Caco-2 (cell line): ENCODE results near the gene AP3S2. TPM values are rescaled to one million over a fixed set of nuclear protein-coding genes. Genes with fewer than 3 reads are reported as not detected.

Source experiments
- BruUV-seq: library from RNA; stranded (reverse); fragments of 400-500 nt; replicated peaks from 2 replicates; lab custom pipeline; 2021; lab: Mats Ljungman, UMichigan
- CTCF ChIA-PET: fragments of 300-600 bp; sonication (Branson Sonifier 250); formaldehyde crosslinking; loops from one replicate; lab custom pipeline; 2022; ENCODE audit warnings: antibody characterized with exemption; lab: Charles Lee
- POLR2A ChIA-PET: fragments of 300-600 bp; sonication (Branson Sonifier 250); formaldehyde crosslinking; loops from one replicate; lab custom pipeline; 2022; ENCODE audit warnings: antibody characterized with exemption; lab: Charles Lee
- DNase-seq, 2 experiments: peaks; one replicate each; pipeline versions ENCODE4 v3.0.0 to v3.0.0-alpha.2; 2020 to 2022
- H3K27me3 ChIP-seq: replicated peaks from 2 replicates; pipeline ENCODE4 v1.6.0; 2011; ENCODE audit warnings: low read length; ENCODE audit not compliant: control insufficient read depth, insufficient read depth
- H3K36me3 ChIP-seq: 2 replicates; pipeline ENCODE4 v1.5.1; 2011; ENCODE audit warnings: low read length; ENCODE audit not compliant: control insufficient read depth, insufficient read depth
- H3K4me1 ChIP-seq: fragments of 250-450 bp; sonication (Bioruptor Pico); 2 replicates; pipeline ENCODE4 v1.5.1; 2020; ENCODE audit warnings: mild to moderate bottlenecking
- H3K4me3 ChIP-seq: 2 replicates; pipeline ENCODE4 v1.5.1; 2011; ENCODE audit warnings: low read depth, mild to moderate bottlenecking, control low read depth, low read length
- H3K9me3 ChIP-seq: fragments of 250-450 bp; sonication (Bioruptor Pico); 2 replicates; pipeline ENCODE4 v1.5.1; 2020; ENCODE audit warnings: mild to moderate bottlenecking, moderate library complexity
- H3K27ac Mint-ChIP-seq: one replicate; pipeline ENCODE4 v1.8.0; 2022; ENCODE audit warnings: mixed read lengths; ENCODE audit not compliant: unreplicated experiment
- H3K27me3 Mint-ChIP-seq: one replicate; pipeline ENCODE4 v1.8.0; 2022; ENCODE audit warnings: mixed read lengths; ENCODE audit not compliant: insufficient read depth, unreplicated experiment
- H3K36me3 Mint-ChIP-seq: one replicate; pipeline ENCODE4 v1.8.0; 2022; ENCODE audit warnings: mild to moderate bottlenecking, mixed read lengths; ENCODE audit not compliant: insufficient read depth, unreplicated experiment
- H3K4me1 Mint-ChIP-seq: one replicate; pipeline ENCODE4 v1.8.0; 2022; ENCODE audit warnings: low read depth, mixed read lengths; ENCODE audit not compliant: unreplicated experiment
- H3K4me3 Mint-ChIP-seq: one replicate; pipeline ENCODE4 v1.8.0; 2022; ENCODE audit warnings: mild to moderate bottlenecking, moderate library complexity, mixed read lengths; ENCODE audit not compliant: unreplicated experiment
- H3K9me3 Mint-ChIP-seq: one replicate; pipeline ENCODE4 v1.8.0; 2022; ENCODE audit warnings: mixed read lengths; ENCODE audit not compliant: unreplicated experiment
- intact Hi-C: fragments of 100-400 bp; cut with micrococcal nuclease; formaldehyde crosslinking; loops from one replicate; pipeline ENCODE4 v1.10.0; 2022; ENCODE audit not compliant: unreplicated experiment
- total RNA-seq: library from RNA; stranded (reverse); gene quantifications from 2 replicates; pipeline ENCODE4 v1.2.3, GENCODE V29; 2022
- TF ChIP-seq, protein P1 (sequence below), 2 experiments: fragments of 200-600 bp in 1 of 2; IDR thresholded peaks; 1 replicate in 1 of 2; 2 replicates in 1 of 2; pipeline versions ENCODE4 v1.5.1 to v1.8.0; 2011 to 2022; ENCODE audit warnings: antibody characterized with exemption in 1 of 2, control low read depth in 1 of 2, inconsistent platforms in 1 of 2, low read depth in 1 of 2, low read length in 1 of 2, mild to moderate bottlenecking in 1 of 2, moderate library complexity in 1 of 2; ENCODE audit not compliant: insufficient read depth in 1 of 2, severe bottlenecking in 1 of 2, unreplicated experiment in 1 of 2

The AP3S2 gene
- total RNA-seq, 1 experiment from 2014 or later, result 28.1 TPM

DNA sequence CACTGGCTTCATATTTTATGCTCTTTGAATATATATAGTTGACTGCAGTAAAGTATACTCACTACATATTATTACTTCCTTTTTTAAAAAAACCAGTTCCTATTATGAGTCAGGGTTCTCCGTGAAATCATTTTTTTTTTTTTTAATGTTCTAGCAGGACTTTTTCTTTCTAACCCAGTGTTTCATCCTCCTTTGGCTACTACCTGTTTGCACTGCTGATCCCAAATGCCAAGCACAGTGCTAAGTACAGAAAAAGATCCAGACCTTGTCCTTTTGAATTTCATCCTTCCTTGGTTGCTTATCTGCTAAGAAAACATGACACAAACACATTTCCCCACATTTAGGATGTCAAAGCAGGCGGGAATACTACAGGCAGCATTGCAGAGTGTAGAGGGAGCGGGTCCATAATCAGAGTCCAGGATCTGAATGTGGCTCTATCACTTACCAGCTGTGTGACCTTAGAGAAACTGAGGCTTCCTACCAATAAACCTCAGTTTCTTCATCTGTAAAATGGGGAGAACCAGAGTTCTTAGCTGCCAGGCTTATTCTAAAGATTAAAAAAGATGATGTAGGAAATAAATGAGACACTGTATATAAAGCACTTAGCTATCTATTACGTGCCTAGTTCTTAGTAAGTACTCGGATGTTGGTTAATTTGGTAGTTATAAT is 42.0 kb downstream of the AP3S2 start:
- intact Hi-C loops, result no loop called here
- H3K4me1 Mint-ChIP-seq, result peaks cover 15% of the 10 kb centered on the region
- no peak overlapping the region for H3K4me3 ChIP-seq
- no peaks in the 10 kb centered on the region for H3K9me3 Mint-ChIP-seq
- no peaks in the 10 kb centered on the region for H3K27me3 Mint-ChIP-seq
- ChIA-PET POLR2A (no interaction called here), CTCF (interaction anchor here (0.6 kb wide), 1 partner anchor 10 kb away, joined by 3 read pairs; no protein-coding TSS in a partner anchor)
- no peaks in the 10 kb centered on the region for H3K36me3 ChIP-seq
- BruUV-seq, result TSS peak; percentile 20
- no peak for DNase-seq
- H3K27ac Mint-ChIP-seq, result no peak overlapping the region
- H3K4me3 Mint-ChIP-seq, result no peak overlapping the region
- H3K36me3 Mint-ChIP-seq, result peaks cover 24% of the 10 kb centered on the region
- H3K27me3 ChIP-seq, result no peaks in the 10 kb centered on the region
- peaks cover 25% of the 10 kb centered on the region for H3K4me1 ChIP-seq
- TF ChIP-seq, protein P1, sequence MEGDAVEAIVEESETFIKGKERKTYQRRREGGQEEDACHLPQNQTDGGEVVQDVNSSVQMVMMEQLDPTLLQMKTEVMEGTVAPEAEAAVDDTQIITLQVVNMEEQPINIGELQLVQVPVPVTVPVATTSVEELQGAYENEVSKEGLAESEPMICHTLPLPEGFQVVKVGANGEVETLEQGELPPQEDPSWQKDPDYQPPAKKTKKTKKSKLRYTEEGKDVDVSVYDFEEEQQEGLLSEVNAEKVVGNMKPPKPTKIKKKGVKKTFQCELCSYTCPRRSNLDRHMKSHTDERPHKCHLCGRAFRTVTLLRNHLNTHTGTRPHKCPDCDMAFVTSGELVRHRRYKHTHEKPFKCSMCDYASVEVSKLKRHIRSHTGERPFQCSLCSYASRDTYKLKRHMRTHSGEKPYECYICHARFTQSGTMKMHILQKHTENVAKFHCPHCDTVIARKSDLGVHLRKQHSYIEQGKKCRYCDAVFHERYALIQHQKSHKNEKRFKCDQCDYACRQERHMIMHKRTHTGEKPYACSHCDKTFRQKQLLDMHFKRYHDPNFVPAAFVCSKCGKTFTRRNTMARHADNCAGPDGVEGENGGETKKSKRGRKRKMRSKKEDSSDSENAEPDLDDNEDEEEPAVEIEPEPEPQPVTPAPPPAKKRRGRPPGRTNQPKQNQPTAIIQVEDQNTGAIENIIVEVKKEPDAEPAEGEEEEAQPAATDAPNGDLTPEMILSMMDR (IDR thresholded peaks at IDR 0.05; ENCODE audit: insufficient read depth in 1 of 2, low read depth in 1 of 2, low read length in 1 of 2, severe bottlenecking in 1 of 2, unreplicated experiment in 1 of 2), result no peak
- no peaks in the 10 kb centered on the region for H3K9me3 ChIP-seq

DNA sequence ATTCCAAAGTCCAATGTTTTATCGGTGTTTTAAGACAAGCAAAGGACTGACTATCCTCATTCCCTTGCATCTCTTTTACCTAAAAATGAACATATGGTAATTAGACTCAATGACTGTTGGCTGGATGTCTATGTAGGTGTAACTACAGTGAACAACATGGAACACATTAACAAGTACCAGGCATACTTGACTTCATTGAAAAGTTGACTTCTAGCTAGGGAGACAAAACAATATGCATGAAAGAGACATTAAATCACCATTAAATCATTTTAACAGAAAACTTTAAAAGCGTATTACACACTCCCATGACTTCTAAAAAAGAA is 44.9 kb downstream of the AP3S2 start:
- Mint-ChIP-seq H3K27me3 (no peaks in the 10 kb centered on the region), H3K4me1 (peaks cover 33% of the 10 kb centered on the region), H3K36me3 (peaks cover 31% of the 10 kb centered on the region), H3K9me3 (no peaks in the 10 kb centered on the region), H3K27ac (no peak overlapping the region), H3K4me3 (no peak overlapping the region)
- Histone ChIP-seq H3K4me3 (no peak overlapping the region), H3K4me1 (peaks cover 37% of the 10 kb centered on the region), H3K27me3 (no peaks in the 10 kb centered on the region), H3K36me3 (no peaks in the 10 kb centered on the region), H3K9me3 (no peaks in the 10 kb centered on the region)
- ChIA-PET CTCF (no interaction called here), POLR2A (no interaction called here)
- DNase-seq, result no peak
- no TSS peak for BruUV-seq
- intact Hi-C loops, result no loop called here
- TF ChIP-seq, protein P1 (IDR thresholded peaks at IDR 0.05; ENCODE audit: insufficient read depth in 1 of 2, low read depth in 1 of 2, low read length in 1 of 2, severe bottlenecking in 1 of 2, unreplicated experiment in 1 of 2), result no peak

DNA sequence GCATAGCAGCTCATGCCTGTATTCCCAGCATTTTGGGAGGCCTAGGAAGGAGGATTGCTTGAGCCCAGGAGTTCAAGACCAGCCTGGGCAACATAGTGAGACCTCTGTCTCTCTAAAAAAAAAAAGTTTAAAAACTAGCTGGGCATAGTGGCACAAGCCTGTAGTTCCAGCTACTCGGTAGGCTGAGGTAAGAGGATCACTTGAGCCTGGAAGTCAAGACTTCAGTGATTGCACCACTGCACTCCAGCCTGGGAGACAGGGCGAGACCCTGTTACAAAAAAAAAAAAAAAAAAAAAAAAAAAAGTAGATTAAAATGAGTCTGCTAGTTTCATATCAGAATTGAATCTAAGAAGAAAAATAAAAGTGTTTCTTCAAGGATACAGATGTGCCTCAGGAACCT is 46.7 kb downstream of the AP3S2 start:
- ChIA-PET POLR2A (no interaction called here), CTCF (interaction anchor here (1.0 kb wide), 1 partner anchor 28 kb away, joined by 4 read pairs; no protein-coding TSS in a partner anchor)
- peaks cover 25% of the 10 kb centered on the region for H3K36me3 Mint-ChIP-seq
- H3K27me3 Mint-ChIP-seq, result no peaks in the 10 kb centered on the region
- no peaks in the 10 kb centered on the region for H3K9me3 Mint-ChIP-seq
- no peak overlapping the region for H3K4me3 Mint-ChIP-seq
- Histone ChIP-seq H3K4me1 (peaks cover 30% of the 10 kb centered on the region), H3K27me3 (no peaks in the 10 kb centered on the region), H3K36me3 (no peaks in the 10 kb centered on the region), H3K4me3 (no peak overlapping the region), H3K9me3 (no peaks in the 10 kb centered on the region)
- H3K4me1 Mint-ChIP-seq, result peaks cover 27% of the 10 kb centered on the region
- no peak overlapping the region for H3K27ac Mint-ChIP-seq
- DNase-seq, result no peak
- TF ChIP-seq, protein P1 (IDR thresholded peaks at IDR 0.05; ENCODE audit: insufficient read depth in 1 of 2, low read depth in 1 of 2, low read length in 1 of 2, severe bottlenecking in 1 of 2, unreplicated experiment in 1 of 2), result no peak
- intact Hi-C loops, result no loop called here
- BruUV-seq, result no TSS peak
